Upper lobe of left lung (tissue), 6 donors: Measurements from ENCODE around the gene ATP5ME. TPM values are rescaled to one million over a fixed set of nuclear protein-coding genes. Genes with fewer than 3 reads are reported as not detected.

ENCODE experiments used
- ATAC-seq, 2 donors: fragments of 200-7000 bp; cut with Tn5 transposase; one replicate each; pipeline ENCODE4 v1.9.1; 2022; ENCODE audit warnings: mild to moderate bottlenecking in 2 of 2, moderate library complexity in 2 of 2; ENCODE audit not compliant: low FRiP score in 2 of 2
- DNase-seq, 2 donors: peaks; one replicate each; pipeline ENCODE4 v3.0.0-alpha.2; 2019 to 2020
- H3K27ac ChIP-seq, 4 donors: fragments of 200-600 bp; sonication (generic); one replicate each; pipeline ENCODE4 v1.5.1; 2016 to 2019
- H3K27me3 ChIP-seq, 4 donors: fragments of 200-600 bp; sonication (generic); one replicate each; pipeline ENCODE4 v1.5.1; 2017 to 2019
- H3K36me3 ChIP-seq, 4 donors: fragments of 200-600 bp; sonication (generic); one replicate each; pipeline ENCODE4 v1.5.1; 2016 to 2019
- H3K4me1 ChIP-seq, 4 donors: fragments of 200-600 bp; sonication (generic); one replicate each; pipeline ENCODE4 v1.5.1; 2018 to 2019
- H3K4me3 ChIP-seq, 4 donors: fragments of 200-600 bp; sonication (generic); one replicate each; pipeline ENCODE4 v1.5.1; 2017 to 2019; ENCODE audit warnings: mild to moderate bottlenecking in 2 of 4, moderate library complexity in 1 of 4
- H3K9me3 ChIP-seq, 4 donors: fragments of 200-600 bp; sonication (generic); one replicate each; pipeline ENCODE4 v1.5.1; 2018 to 2019
- EP300 ChIP-seq, 4 donors: sonication (generic); formaldehyde crosslinking; IDR thresholded peaks; one replicate each; pipeline ENCODE4 v1.5.1; 2017; ENCODE audit warnings: antibody characterized with exemption in 4 of 4, control low read depth in 2 of 4
- POLR2A ChIP-seq, 4 donors: fragments of 450-650 bp; IDR thresholded peaks; one replicate each; pipeline ENCODE4 v1.5.1; 2016 to 2017; ENCODE audit warnings: antibody characterized with exemption in 4 of 4, mild to moderate bottlenecking in 2 of 4
- POLR2AphosphoS5 ChIP-seq, 2 donors: sonication (generic); formaldehyde crosslinking; IDR thresholded peaks; one replicate each; pipeline ENCODE4 v1.5.1; 2017; ENCODE audit warnings: antibody characterized with exemption in 2 of 2
- WGBS, 2 donors: methylation state at CpG; one replicate each; pipeline ENCODE4 v1.1.5; 2017 to 2018; 5-methylcytosine and 5-hydroxymethylcytosine counted together
- total RNA-seq, 6 donors: library from RNA; depleted of rRNA in 4 of 6; stranded (reverse); fragments of >200 nt in 4 of 6; gene quantifications; one replicate each; pipeline versions ENCODE4 v1.1.0 to v1.2.1, GENCODE V29; 2016 to 2021
- TF ChIP-seq, protein P1 (sequence below), 6 experiments: fragments of 450-650 bp in 4 of 6; fragments of 200-600 bp in 2 of 6; sonication (generic) in 2 of 6; IDR thresholded peaks; one replicate each; pipeline ENCODE4 v1.5.1; 2016 to 2019; ENCODE audit warnings: antibody characterized with exemption in 6 of 6
- donor health status: DM: no; HTN: no; CAD: no; lungs with moderate emphysema.
- donor health status: DM: no; HTN: yes; CAD: no; lungs with severe emphysema.

ATP5ME gene
- total RNA-seq, 6 donors from 2014 or later = 22.6 to 216 (median 106) TPM

DNA sequence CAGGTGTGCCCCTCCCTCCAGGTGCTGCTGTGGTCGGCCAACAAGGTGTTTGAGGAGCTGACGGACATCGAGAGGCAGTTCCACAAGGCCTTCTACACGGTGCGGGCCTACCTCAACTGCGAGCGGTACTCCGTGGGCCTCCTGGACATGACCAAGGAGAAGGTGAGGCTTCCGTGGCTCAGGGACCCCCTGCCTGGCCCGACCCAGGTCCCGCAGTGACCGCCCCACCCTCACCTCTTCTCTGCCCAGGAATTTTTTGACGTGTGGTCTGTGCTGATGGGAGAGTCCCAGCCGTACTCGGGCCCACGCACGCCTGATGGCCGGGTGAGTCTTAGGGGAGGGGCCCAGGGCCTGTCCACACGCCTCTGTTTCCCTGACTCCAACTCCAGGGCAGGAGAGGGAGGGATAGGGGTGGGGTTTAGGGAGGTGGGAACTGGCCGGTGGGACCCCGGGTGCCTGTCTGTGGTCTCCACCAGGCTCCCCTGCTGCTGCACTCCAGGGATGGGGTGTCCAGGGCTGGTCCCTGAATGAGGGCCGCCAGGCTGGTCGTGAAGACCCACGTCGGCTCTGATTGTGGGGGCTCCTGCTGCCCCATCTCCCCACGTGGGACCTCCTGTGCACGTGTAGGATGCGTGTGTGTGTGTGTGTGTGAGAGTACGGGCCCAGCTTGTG lies 20.1 kb downstream of the ATP5ME start:
- Histone ChIP-seq H3K27ac (no peak overlapping the region), H3K36me3 (no peaks in the 10 kb centered on the region), H3K9me3 (no peaks in the 10 kb centered on the region), H3K4me1 (peaks cover 0 to 8% (median 0%) of the 10 kb centered on the region in 4 donors), H3K4me3 (no peak overlapping the region), H3K27me3 (peaks cover 0 to 14% (median 6%) of the 10 kb centered on the region in 4 donors)
- DNase-seq (no peak), ATAC-seq (no peak)
- WGBS, 2 donors = 73 to 84% methylated on average over 13 to 25 of the region's 29 CpGs
- TF ChIP-seq POLR2A (IDR thresholded peaks at IDR 0.05) (no peak), EP300 (IDR thresholded peaks at IDR 0.05) (no peak), POLR2AphosphoS5 (IDR thresholded peaks at IDR 0.05) (no peak)
- TF ChIP-seq, protein P1, sequence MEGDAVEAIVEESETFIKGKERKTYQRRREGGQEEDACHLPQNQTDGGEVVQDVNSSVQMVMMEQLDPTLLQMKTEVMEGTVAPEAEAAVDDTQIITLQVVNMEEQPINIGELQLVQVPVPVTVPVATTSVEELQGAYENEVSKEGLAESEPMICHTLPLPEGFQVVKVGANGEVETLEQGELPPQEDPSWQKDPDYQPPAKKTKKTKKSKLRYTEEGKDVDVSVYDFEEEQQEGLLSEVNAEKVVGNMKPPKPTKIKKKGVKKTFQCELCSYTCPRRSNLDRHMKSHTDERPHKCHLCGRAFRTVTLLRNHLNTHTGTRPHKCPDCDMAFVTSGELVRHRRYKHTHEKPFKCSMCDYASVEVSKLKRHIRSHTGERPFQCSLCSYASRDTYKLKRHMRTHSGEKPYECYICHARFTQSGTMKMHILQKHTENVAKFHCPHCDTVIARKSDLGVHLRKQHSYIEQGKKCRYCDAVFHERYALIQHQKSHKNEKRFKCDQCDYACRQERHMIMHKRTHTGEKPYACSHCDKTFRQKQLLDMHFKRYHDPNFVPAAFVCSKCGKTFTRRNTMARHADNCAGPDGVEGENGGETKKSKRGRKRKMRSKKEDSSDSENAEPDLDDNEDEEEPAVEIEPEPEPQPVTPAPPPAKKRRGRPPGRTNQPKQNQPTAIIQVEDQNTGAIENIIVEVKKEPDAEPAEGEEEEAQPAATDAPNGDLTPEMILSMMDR (IDR thresholded peaks at IDR 0.05) = no peak

DNA sequence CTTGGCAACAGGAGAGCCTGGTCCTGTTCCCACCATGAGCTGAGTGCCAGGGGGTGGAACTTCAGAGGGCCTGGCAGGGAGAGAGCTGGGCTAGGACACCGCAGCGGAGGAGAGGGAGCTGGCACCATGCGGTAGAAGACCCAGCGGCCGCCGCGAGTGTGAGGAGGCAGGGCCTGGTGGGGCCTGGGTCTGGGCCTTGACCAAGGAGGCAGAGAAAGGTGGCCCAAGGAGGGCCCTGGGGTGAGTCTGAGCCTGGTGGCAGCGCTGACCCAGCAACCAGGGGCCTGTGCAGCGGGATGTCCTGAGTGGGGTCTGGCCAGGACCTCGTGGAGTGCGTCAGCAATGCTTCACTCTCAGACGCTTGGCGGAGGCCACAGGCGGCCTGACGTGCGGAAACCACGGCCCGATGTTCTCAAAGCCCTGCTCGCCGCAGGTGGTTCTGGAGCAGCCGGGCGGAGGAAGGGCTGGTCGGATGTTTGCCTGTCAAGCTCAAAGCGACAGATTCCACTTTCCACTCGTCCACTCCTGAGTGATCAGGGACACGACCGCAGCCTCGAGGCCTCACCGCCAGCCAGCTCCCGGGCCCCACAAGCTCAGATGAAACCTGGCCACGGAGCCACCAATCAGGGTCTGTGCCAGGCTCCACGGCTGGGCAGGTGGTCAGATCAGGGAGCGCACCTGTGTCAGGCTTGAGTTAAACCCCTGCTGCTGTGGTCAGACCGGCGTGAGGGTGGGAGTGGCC lies 20.8 kb downstream of the ATP5ME start:
- no peak overlapping the region for H3K4me3 ChIP-seq
- peaks cover 0 to 8% (median 0%) of the 10 kb centered on the region in 4 donors for H3K4me1 ChIP-seq
- no peak for TF ChIP-seq POLR2A (IDR thresholded peaks at IDR 0.05)
- TF ChIP-seq POLR2AphosphoS5 (IDR thresholded peaks at IDR 0.05) = no peak
- TF ChIP-seq, protein P1 (IDR thresholded peaks at IDR 0.05) = no peak
- no peak for TF ChIP-seq EP300 (IDR thresholded peaks at IDR 0.05)
- H3K36me3 ChIP-seq = no peaks in the 10 kb centered on the region
- ATAC-seq (no peak), DNase-seq (peak in 1 of 2 donors; percentile 78)
- H3K27me3 ChIP-seq = peaks cover 0 to 14% (median 6%) of the 10 kb centered on the region in 4 donors
- H3K9me3 ChIP-seq = no peaks in the 10 kb centered on the region
- no peak overlapping the region for H3K27ac ChIP-seq
- WGBS, 2 donors = 92 to 93% methylated on average over 18 to 35 of the region's 35 CpGs

DNA sequence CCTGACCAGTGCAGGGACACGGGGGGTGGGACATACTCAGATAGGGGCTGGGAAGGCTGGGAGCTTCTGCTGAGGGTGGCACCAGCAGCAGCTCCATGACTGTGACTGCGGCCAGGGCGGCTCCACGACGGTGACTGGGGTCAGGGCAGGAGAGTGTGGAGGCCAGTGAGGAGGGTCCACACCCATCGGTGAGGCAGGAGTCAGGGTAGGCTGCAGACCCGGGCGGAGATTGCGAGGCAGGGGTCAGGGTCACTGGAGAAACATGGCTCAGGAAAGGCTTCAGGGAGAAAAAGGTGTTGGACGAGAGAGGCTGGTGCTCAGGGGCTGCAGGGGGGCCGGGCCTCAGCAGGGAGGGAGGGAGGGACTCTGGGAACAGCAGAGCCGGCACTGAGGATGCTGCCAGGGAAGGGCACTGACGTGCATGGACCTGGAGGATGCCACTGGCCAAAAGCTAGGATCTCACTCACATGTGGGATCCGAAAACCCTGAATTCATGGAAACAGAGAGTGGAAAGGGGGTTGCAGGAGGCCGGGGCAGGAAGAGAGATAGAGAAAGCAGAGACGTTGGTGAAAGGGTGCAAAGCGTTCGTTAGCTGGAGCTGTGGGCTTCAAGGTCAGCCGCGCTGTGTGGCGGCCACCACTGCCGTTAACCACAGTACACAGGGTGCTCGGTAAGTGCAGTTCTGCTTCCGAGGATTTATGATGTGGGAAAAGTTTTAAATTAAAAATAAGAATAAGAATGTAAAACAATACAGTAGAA lies 22.0 kb downstream of the ATP5ME start:
- TF ChIP-seq POLR2A (IDR thresholded peaks at IDR 0.05) (no peak), POLR2AphosphoS5 (IDR thresholded peaks at IDR 0.05) (no peak), EP300 (IDR thresholded peaks at IDR 0.05) (no peak)
- TF ChIP-seq, protein P1 (IDR thresholded peaks at IDR 0.05) = no peak
- ATAC-seq (no peak), DNase-seq (peak in 1 of 2 donors; percentile 74)
- H3K36me3 ChIP-seq = no peaks in the 10 kb centered on the region
- no peak overlapping the region for H3K27ac ChIP-seq
- H3K27me3 ChIP-seq = peaks cover 0 to 14% (median 6%) of the 10 kb centered on the region in 4 donors
- no peaks in the 10 kb centered on the region for H3K9me3 ChIP-seq
- 61 to 69% methylated on average over 23 to 24 of the region's 24 CpGs for WGBS, 2 donors
- no peak overlapping the region for H3K4me3 ChIP-seq
- peaks cover 0 to 8% (median 0%) of the 10 kb centered on the region in 4 donors for H3K4me1 ChIP-seq

DNA sequence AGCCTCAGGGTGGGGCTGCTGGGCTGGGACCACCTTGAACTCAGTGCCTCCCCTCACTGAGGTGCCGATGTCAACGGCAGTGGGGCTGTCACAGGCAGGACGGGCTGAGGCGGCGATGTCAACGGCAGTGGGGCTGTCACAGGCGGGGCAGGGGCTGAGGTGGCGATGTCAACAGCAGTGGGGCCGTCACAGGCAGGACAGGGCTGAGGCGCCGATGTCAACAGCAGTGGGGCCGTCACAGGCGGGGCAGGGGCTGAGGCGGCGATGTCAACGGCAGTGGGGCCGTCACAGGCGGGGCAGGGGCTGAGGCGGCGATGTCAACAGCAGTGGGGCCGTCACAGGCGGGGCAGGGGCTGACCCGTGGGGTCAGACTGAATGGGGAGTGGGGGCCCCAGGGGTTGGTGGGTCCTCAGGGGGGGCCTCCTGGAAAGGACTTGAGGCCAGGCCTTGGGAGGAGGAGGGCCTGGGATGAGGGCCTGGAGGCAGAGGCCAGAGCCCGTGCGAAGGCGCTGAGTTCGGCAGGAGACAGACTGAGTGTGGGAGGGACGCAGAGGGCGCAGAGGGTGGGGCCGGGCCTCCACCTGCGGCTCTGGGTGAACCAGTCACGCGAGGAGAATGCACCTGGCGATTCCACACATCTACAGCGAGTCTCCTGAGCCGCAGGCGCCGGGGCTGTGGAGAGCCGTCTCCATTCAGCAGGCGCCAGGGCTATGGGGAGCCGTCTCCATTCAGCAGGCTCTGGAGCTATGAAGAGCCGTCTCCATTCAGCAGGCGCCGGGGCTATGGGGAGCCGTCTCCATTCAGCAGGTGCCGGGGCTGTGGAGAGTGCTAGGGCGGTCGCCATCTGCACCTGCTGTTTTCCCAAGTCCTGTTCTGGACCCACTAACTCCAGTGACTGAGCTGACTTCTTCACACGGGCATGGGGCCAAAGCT lies 22.9 kb downstream of the ATP5ME start:
- WGBS, 2 donors = 34 to 44% methylated on average over 20 to 44 of the region's 49 CpGs
- H3K4me3 ChIP-seq = no peak overlapping the region
- peaks cover 0 to 8% (median 0%) of the 10 kb centered on the region in 4 donors for H3K4me1 ChIP-seq
- DNase-seq (peak in 1 of 2 donors; percentile 75), ATAC-seq (no peak)
- no peaks in the 10 kb centered on the region for H3K9me3 ChIP-seq
- H3K36me3 ChIP-seq = no peaks in the 10 kb centered on the region
- H3K27ac ChIP-seq = no peak overlapping the region
- TF ChIP-seq POLR2AphosphoS5 (IDR thresholded peaks at IDR 0.05) = no peak
- TF ChIP-seq, protein P1 (IDR thresholded peaks at IDR 0.05) = no peak
- H3K27me3 ChIP-seq = peaks cover 0 to 14% (median 6%) of the 10 kb centered on the region in 4 donors
